HG03571 (cell line): ENCODE measurements around the gene SLFN14.
"Not testable (repeated sequence)": the region's sequence is repeated elsewhere in the genome, so short reads cannot be mapped to it uniquely, and the experiment has no call there.

Experiments
- ATAC-seq: cut with Tn5 transposase; IDR thresholded peaks from one replicate; pipeline ENCODE4 v1.9.1; 2021; ENCODE audit not compliant: unreplicated experiment

Gene SLFN14

DNA sequence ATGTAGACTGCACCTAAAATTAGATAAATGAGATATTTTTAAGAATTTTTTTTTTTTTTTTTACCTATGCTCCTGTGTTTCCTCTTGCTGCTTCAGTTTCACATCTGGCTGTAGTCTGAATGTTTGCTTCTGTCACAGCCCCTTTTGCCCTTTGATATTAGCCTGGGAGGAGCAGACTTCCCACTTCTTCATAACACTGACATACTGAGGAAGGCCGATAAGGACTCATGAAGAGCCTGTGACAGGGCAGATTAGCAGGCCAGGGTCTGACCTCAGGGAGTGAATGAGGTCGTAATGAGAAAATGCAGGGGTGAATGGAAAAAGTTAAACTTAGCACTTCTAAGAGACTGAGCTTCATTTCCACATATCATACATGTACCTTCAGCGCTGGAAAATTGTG, at the start of gene SLFN14:
Gene SLFN14, minus strand, starts transcription at position 117 of the 400 bp plus-strand sequence. CDS start 2,757 bp downstream, outside the sequence.
- ATAC-seq: no peak

GRCh38 chr17:35609831-35610230, 49.2 kb upstream of the SLFN14 start:
- no peak for ATAC-seq

GRCh38 chr17:35607239-35607847, 46.7 kb upstream of the SLFN14 start:
- no peak for ATAC-seq

DNA sequence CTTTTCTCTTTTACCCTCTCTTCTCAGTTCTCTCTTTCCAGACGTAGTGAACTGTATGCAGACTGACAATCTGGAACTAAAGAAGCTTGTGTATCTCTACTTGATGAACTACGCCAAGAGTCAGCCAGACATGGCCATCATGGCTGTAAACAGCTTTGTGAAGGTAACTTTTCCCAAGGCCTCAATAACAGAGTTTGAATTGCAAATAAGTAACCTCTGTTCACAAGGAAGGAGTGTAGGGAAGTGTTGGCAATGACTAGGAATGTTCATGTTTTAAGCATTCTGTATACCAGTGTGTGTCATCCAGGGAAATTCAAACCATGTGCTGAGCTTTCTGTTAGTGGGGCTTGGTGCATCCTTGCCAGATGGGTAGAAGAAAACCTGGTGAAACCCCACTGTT, 45.1 kb upstream of the SLFN14 start:
- no peak for ATAC-seq

GRCh38 chr17:35603674-35604073, 43.1 kb upstream of the SLFN14 start:
- ATAC-seq: no peak

- no peak for ATAC-seq
These were observed 37.0 kb upstream of the SLFN14 start for GRCh38 chr17:35597604-35598003.

DNA sequence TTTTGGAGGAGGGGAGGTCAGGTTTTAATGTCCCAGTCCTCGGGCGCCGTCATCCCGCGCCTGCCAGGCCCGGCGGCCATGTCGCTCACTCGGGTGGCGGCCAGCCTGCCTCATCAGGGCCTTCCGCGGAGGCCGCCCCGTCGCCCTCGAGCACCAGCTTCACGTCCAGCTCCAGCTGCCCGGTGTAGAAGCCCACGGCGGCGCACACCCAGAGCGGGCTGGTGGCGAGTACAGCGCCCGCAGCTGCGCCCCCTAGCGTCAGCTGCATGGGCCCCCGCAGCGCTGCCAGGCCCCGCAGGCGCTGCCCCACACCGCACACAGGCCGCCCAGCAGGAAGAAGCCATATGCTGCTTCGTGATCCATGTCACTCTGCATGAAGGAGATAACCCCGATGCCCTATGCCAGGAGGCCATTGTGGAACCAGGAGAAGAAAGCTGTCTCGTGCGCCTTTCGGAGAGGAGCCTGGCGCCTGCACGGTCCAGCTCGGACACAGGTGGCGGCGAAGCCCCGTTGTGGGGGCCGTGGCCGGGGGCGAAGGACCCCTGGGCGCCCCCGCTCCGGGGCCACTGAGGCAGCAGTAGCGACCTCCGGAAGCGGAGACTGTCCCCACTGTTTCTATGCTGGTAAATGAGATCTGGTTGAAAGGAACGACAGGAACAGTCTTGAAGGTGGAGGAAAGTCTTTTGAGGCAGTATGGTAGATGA, 36.1 kb upstream of the SLFN14 start:
- no peak for ATAC-seq

DNA sequence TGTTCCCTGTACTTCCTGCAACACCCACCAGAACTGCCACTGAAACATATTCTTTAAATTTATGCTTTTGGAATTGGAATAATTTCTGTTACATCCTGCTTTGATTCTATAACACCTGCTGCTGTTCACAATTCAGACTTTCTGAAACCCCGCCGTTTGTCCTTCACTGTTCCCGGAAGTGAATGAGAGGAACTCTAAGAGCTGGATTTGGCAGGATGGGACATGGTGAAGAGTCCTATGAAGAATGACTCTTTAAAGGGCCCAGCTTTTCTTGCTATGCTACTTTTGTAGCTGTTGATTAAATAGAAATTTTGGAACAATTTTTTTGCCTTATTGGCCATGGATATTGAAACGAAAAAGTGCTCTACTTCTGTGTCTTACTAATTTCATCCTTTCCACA, 35.5 kb upstream of the SLFN14 start:
- no peak for ATAC-seq

- ATAC-seq: no peak
These were observed 27.7 kb upstream of the SLFN14 start for GRCh38 chr17:35588196-35588920.

DNA sequence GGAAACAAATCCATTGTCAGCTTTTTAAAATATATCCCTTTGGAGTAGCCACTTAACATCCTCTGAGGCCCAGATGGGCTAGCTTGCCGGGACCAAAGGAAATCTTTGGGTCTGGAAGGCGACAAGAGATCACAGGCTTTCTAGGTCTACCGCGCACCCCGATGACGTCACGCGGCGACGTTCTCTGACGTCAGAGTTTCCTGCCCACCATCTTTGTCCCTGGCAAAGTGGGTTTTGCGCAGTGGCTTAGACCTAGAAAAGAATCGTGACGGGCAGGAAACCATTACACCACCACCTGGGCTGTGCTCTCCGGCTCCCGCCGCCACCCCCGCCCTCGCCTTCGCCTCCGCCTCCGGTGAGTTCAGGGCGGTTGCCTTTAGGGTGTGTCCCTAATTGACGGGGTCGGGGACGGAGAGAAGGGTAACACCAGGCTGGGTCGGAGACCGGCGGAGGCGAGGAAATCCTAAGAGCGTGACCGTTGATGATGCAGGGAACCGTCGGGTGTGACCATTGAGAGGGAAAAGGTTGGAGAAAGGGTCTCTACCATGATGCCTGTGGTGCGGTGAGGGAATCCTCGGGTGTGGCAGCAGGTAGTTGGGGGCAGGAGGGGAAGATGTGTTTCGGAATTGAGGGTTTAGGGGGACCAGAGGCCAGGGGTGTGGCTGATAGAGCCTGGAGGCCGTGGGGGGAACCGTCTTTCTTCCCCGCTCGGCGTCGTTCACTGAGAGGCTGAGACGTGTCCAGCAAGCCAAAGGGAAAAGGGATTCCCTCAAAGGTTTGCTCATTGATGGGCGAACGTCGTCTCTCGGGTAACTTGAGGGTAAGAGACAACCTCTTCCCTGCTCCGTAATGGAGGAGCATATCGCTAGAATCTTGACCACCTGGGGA, 26.7 kb upstream of the SLFN14 start, which contains the start of gene AP2B1:
Gene AP2B1, plus strand, starts transcription at position 249 of the 888 bp plus-strand sequence. CDS start 6,709 bp downstream, outside the sequence.
- peak; percentile 82 for ATAC-seq

GRCh38 chr17:35586569-35587073, 26.0 kb upstream of the SLFN14 start:
- peak; percentile 3 for ATAC-seq

GRCh38 chr17:35584061-35584460, 23.4 kb upstream of the SLFN14 start:
- ATAC-seq: no peak

- ATAC-seq: no peak
These were observed 18.4 kb upstream of the SLFN14 start for GRCh38 chr17:35578929-35579432.

DNA sequence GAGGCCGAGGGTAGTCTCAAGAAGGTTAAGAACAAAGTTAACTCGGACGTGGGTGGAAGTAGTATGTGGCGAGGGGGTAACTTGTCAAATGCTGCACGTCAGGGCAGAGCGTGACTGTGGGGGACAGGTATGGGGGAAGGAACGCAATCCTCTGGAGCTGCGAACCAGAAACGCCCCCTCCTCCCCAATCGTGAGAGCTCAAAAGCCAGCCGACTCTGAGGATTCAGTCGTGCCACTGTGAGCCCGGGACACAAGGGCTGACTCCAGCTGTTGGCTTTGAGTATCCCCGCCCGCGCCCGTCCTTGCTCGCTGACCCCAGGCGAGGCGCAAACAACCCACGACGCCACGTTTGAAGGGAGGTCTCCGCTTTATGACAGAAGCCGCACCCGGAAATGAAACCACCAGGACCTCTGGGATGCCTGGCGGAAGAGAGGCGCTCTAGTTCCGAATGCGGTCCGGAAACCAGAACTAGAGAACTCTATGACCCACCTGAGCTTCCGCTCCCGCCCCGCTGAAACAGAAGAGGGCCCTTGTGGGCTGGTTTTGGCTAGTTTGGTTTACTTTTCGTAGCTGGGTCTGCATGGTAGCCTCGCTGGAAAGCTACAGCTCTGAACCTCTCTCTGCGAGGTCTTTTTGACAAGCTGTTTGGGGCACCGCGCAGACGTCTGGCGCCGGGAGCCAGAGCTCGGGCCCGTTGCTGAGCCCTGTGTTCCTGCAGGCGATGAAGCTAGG, 17.7 kb upstream of the SLFN14 start, which contains the start of gene PEX12:
Gene PEX12, minus strand, starts transcription at position 375 of the 732 bp plus-strand sequence. CDS start 550 bp downstream, outside the sequence.
- ATAC-seq: peak; percentile 84

DNA sequence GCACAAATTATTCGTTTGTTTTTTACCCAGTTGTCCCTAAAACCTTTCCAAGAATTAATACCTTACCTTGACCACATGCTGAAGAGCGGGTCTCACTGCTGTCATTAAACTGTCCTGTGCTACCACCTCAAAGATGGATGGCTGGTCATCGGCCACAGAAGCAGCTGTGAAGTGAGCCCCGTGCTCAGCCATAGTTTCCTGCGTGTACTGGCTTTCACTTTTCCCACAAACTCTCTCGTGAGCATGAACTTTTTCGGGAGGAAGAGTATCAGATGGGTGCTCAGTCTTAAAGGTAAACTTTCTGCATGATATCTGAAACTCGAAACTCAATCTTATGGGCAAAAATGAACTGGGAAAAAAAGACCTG, 17.2 kb upstream of the SLFN14 start:
- ATAC-seq: no peak

DNA sequence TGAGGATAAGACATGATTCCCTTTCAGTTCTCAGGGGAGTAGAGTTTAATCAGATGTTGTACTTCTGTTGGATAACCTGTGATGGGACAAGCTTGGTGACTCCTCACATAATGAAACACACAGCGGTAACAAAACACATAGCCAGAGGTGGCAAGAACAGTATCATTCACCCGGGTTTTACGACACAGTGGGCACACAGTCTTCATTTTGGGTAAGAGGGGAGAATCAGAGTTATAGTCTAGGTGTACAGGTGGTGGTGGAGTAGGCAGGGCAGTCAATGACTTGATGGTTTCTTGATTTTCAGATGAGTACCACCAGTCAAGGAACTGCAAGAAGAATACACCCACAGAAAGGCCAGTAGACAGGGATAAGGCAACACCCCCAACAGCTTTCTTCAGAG, 15.1 kb upstream of the SLFN14 start:
- no peak for ATAC-seq

DNA sequence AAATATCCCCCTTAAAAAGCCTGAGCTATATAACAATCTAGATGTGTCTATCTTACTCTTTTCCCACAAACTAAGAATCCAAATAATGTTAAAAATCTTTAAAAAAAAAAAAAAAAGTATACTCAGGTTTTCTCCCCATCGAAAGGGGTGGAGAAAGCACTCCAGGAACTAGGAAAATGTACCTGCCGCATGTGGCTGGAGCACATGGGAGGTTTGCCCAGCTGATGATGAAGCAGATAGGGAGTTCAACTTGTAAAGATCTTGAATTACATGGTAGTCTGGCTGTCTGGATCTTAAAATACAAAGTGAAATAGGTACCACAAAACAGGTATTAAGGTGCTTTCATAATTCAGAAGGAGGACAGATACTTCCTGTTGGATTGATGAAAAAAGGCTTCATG, 8.8 kb upstream of the SLFN14 start:
- no peak for ATAC-seq

DNA sequence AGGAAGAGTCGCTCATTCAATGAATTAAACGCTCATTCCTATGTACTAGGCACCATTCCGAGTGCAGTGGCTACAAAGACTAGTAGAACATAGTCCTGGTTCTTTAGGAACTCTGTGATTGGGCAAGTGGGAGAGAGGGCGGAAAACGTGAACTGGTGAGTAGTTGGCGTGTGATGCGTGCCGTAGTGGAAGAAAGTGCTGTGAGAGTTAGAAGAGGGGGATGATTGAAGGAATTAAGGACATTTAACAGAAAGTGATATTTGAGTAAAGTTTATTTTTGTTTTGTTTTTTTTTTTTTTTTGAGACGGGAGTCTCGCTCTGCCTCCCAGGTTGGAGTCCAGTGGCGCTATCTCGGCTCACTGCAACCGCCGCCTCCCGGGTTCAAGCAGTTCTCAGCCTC, 7.9 kb upstream of the SLFN14 start:
- ATAC-seq: no peak

GRCh38 chr17:35566968-35567367, 6.3 kb upstream of the SLFN14 start:
- no peak for ATAC-seq

- not testable (repeated sequence) for ATAC-seq
These were observed 2.6 kb upstream of the SLFN14 start for GRCh38 chr17:35563181-35563580.
